Measurements from ENCODE around the gene KLHL36.

KLHL36 gene

DNA sequence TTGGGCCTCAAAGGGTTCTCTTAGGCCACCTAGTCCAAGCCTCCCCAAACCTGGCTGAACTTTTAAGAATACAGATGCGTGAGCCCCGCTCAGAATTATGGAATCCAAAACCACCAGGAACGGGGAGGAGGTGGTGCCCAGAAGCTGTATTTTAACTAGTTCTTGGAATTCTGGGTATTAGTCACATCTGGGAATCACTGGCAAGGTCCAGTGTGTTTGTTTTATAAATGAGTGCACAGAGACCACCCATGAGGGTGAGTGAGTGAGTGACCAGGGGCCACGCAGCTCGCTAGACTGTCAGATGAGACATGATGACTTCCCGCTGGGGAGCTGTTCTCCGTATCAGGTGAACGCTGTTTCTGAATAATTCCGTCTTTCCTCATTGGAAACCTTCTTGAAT lies 14.2 kb downstream of the KLHL36 start:
- no peaks in the 10 kb centered on the region for H3K9me3 ChIP-seq (ENCODE audit: control insufficient read depth in 1 of 2, low read length in 2 of 2)
- H3K27ac ChIP-seq (ENCODE audit: low read length), result no peak overlapping the region
- H3K4me1 ChIP-seq (ENCODE audit: control insufficient read depth in 1 of 2, insufficient read depth in 2 of 2, low read length in 2 of 2), result peaks cover 0 to 3% of the 10 kb centered on the region in 2 donors
- H3K36me3 ChIP-seq (ENCODE audit: control insufficient read depth in 1 of 2, insufficient read depth in 2 of 2, low read length in 2 of 2), result peaks cover 59 to 81% of the 10 kb centered on the region in 2 donors
- no peaks in the 10 kb centered on the region for H3K27me3 ChIP-seq (ENCODE audit: low read depth, low read length)
- no peak overlapping the region for H3K4me3 ChIP-seq (ENCODE audit: low read depth in 1 of 2, low read length in 2 of 2)

DNA sequence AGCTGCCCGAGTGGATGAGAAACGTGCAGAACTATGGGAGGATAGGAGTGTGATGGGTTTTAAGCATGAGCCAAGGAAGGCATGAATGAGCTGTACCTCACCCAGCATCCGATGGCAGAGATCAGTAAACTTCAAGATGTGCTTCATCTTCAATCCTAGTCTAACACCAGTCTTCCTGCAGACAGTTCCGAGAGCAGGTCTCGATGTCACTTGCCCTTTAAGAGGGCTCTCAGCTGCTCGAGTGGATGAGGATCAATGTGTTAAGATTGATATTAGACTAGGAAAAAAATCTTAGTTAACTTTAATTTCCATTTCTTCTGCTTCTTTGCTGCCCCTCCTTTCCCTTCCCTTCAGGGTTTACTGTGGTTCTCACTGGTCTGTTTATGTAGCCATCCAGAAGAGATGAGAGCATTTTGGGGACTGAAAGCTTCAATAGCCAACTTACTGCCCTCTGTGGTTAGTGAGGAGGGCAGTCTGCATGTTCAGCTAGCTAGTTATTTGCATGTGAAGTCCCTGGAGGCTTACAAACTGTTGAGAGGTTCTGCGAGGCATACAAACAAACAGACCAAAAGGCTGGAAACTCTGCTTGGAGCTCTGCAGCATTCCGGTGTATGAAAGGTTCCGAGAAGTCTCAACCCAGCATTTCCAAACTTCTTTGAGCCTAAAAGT lies 15.3 kb downstream of the KLHL36 start:
- peaks cover 0 to 8% of the 10 kb centered on the region in 2 donors for H3K4me1 ChIP-seq (ENCODE audit: control insufficient read depth in 1 of 2, insufficient read depth in 2 of 2, low read length in 2 of 2)
- no peak overlapping the region for H3K27ac ChIP-seq (ENCODE audit: low read length)
- H3K27me3 ChIP-seq (ENCODE audit: low read depth, low read length), result no peaks in the 10 kb centered on the region
- no peak overlapping the region for H3K4me3 ChIP-seq (ENCODE audit: low read depth in 1 of 2, low read length in 2 of 2)
- no peaks in the 10 kb centered on the region for H3K9me3 ChIP-seq (ENCODE audit: control insufficient read depth in 1 of 2, low read length in 2 of 2)
- peaks cover 50 to 77% of the 10 kb centered on the region in 2 donors for H3K36me3 ChIP-seq (ENCODE audit: control insufficient read depth in 1 of 2, insufficient read depth in 2 of 2, low read length in 2 of 2)

DNA sequence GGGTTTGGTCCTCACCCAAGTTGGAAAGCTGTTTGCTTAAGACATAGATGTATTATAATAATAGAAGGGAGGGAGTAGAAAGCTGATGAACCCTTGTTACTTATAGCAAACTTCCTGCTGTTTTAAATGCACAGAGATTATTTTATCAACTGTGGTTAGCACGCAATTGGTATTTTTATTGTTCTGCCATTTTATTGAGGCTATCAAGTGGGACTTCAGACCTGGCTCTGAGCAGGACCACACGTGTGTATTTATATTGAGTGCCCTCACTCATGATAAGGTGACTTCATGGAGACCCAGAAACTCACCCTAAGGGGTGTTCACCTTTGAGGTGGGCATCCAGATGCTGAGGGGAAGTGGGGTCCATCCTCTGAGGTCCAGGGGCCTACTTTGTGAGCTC lies 17.0 kb downstream of the KLHL36 start:
- Histone ChIP-seq H3K4me3 (ENCODE audit: low read depth in 1 of 2, low read length in 2 of 2) (no peak overlapping the region), H3K9me3 (ENCODE audit: control insufficient read depth in 1 of 2, low read length in 2 of 2) (no peaks in the 10 kb centered on the region), H3K36me3 (ENCODE audit: control insufficient read depth in 1 of 2, insufficient read depth in 2 of 2, low read length in 2 of 2) (peaks cover 35 to 61% of the 10 kb centered on the region in 2 donors), H3K27me3 (ENCODE audit: low read depth, low read length) (no peaks in the 10 kb centered on the region), H3K4me1 (ENCODE audit: control insufficient read depth in 1 of 2, insufficient read depth in 2 of 2, low read length in 2 of 2) (peaks cover 0 to 8% of the 10 kb centered on the region in 2 donors), H3K27ac (ENCODE audit: low read length) (no peak overlapping the region)

DNA sequence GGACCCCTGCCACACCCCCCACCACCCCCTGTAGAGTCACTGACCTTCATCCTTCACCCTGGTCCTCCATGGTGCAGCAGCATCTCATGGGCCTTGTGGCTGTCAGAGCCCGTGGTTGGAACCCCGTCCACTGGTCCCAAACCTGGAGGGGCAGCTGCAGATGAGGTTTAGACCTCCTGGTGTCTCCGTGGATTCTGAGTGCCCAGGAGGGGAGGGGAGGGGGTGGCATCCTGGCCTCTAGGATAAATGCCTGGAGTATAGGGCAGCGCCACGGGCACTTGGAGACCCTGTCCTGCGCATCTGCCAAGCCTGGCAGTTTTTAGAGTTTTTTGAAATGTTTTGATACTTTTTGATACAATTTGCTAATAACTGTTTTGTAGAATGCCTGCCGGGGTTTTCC lies 17.5 kb downstream of the KLHL36 start:
- no peaks in the 10 kb centered on the region for H3K9me3 ChIP-seq (ENCODE audit: control insufficient read depth in 1 of 2, low read length in 2 of 2)
- peaks cover 32 to 56% of the 10 kb centered on the region in 2 donors for H3K36me3 ChIP-seq (ENCODE audit: control insufficient read depth in 1 of 2, insufficient read depth in 2 of 2, low read length in 2 of 2)
- H3K27ac ChIP-seq (ENCODE audit: low read length), result no peak overlapping the region
- H3K4me3 ChIP-seq (ENCODE audit: low read depth in 1 of 2, low read length in 2 of 2), result no peak overlapping the region
- H3K27me3 ChIP-seq (ENCODE audit: low read depth, low read length), result no peaks in the 10 kb centered on the region
- H3K4me1 ChIP-seq (ENCODE audit: control insufficient read depth in 1 of 2, insufficient read depth in 2 of 2, low read length in 2 of 2), result peaks cover 0 to 8% of the 10 kb centered on the region in 2 donors

DNA sequence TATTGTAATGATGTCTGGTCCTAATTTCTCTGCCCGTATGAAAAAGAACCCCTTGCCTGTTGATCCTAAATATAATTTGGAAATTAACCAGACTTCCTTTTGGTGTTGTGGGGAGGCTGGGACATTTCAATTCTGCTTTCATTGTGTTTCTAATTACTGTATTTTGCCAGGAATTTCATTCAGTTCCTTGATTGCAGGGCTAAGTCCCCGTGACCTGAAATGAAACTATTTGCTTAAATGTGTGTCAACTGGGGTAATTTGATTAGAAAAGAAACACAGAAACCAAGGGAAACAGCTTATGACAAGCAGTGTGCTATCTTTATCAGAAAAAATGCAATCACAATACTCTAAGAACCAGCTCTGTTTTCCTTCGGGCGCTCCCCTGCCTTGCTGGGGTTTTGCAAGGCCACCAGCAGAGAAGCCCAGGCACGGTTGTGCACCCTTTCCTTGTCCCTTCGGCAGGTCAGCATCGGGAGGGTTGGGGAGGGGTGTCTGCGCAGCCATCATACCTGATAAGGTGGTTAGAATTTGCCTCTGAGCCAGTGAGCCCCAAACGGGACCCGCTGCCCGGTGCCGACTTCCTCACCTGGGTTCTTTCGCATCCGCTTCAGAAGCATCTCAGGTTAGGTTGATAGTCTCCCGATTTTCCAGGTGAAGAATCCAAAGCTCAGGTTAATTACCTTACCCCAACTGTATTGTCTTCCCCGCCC lies 19.4 kb downstream of the KLHL36 start:
- H3K4me3 ChIP-seq (ENCODE audit: low read depth in 1 of 2, low read length in 2 of 2), result no peak overlapping the region
- H3K27me3 ChIP-seq (ENCODE audit: low read depth, low read length), result no peaks in the 10 kb centered on the region
- H3K4me1 ChIP-seq (ENCODE audit: control insufficient read depth in 1 of 2, insufficient read depth in 2 of 2, low read length in 2 of 2), result peaks cover 0 to 8% of the 10 kb centered on the region in 2 donors
- H3K9me3 ChIP-seq (ENCODE audit: control insufficient read depth in 1 of 2, low read length in 2 of 2), result no peaks in the 10 kb centered on the region
- H3K36me3 ChIP-seq (ENCODE audit: control insufficient read depth in 1 of 2, insufficient read depth in 2 of 2, low read length in 2 of 2), result peaks cover 14 to 37% of the 10 kb centered on the region in 2 donors
- H3K27ac ChIP-seq (ENCODE audit: low read length), result no peak overlapping the region

DNA sequence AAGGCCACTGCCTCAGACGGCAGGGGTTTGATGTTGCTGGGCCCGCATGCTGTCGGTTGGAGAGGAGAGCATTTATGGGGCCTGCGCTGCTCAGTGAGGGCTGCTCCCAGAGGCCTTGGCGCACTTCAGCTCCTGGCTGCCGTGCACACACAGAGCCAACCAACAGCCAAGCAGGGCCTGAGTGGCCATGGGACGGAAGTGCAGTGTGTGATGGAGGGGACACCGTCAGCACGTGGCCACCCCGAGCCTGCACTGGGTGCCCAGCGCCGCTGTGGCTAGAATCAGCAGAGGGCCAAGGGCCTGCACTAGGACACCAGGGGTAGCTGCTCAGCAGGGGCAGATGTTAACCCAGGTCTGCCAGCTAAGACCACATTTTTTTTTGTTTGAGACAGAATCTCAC lies 21.8 kb downstream of the KLHL36 start:
- Histone ChIP-seq H3K27me3 (ENCODE audit: low read depth, low read length) (no peaks in the 10 kb centered on the region), H3K27ac (ENCODE audit: low read length) (no peak overlapping the region), H3K9me3 (ENCODE audit: control insufficient read depth in 1 of 2, low read length in 2 of 2) (no peaks in the 10 kb centered on the region), H3K36me3 (ENCODE audit: control insufficient read depth in 1 of 2, insufficient read depth in 2 of 2, low read length in 2 of 2) (peaks cover 4 to 16% of the 10 kb centered on the region in 2 donors), H3K4me3 (ENCODE audit: low read depth in 1 of 2, low read length in 2 of 2) (no peak overlapping the region), H3K4me1 (ENCODE audit: control insufficient read depth in 1 of 2, insufficient read depth in 2 of 2, low read length in 2 of 2) (peaks cover 0 to 8% of the 10 kb centered on the region in 2 donors)

DNA sequence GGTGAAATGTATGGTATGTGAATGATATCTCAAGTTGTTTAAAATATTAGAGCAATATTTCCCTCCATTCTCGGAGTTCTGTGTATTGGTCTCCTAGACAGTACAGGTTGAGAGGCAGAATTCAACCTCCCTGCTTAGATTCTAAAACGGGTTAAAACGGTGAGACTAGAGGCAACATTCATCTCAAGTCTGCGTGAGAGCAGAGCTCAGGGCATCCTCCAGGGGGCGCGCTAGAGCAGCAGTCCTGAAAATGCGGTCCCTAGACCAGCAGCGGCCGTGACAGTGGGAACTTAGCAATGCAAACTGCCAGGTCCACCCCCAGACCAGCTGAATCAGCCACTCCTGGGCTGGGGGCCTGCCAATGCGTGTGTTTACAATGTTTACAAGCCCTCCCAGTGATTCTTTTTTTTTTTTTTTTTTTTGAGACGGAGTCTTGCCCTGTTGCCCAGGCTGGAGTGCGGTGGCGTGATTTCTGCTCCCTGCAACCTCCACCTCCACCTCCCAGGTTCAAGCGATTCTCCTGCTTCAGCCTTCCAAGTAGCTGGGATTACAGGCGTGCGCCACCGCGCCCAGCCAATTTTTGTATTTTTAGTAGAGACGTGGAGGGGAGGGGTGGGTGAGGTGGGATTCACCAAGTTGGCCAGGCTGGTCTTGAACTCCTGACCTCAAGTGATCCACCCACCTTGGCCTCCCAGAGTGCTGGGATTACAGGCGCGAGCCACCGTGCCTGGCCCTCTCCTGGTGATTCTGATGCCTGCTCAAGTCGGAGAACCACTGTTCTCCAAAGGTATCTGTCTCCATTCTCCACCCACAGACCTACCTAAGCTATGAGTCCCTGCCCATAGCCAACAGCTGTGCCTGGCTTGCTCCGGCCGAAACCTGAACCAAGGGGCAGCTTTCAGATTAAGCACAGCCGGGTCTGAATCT lies 24.2 kb downstream of the KLHL36 start:
- Histone ChIP-seq H3K36me3 (ENCODE audit: control insufficient read depth in 1 of 2, insufficient read depth in 2 of 2, low read length in 2 of 2) (peaks cover 0 to 8% of the 10 kb centered on the region in 2 donors), H3K4me1 (ENCODE audit: control insufficient read depth in 1 of 2, insufficient read depth in 2 of 2, low read length in 2 of 2) (peaks cover 0 to 5% of the 10 kb centered on the region in 2 donors), H3K9me3 (ENCODE audit: control insufficient read depth in 1 of 2, low read length in 2 of 2) (no peaks in the 10 kb centered on the region), H3K4me3 (ENCODE audit: low read depth in 1 of 2, low read length in 2 of 2) (no peak overlapping the region), H3K27ac (ENCODE audit: low read length) (no peak overlapping the region), H3K27me3 (ENCODE audit: low read depth, low read length) (no peaks in the 10 kb centered on the region)

DNA sequence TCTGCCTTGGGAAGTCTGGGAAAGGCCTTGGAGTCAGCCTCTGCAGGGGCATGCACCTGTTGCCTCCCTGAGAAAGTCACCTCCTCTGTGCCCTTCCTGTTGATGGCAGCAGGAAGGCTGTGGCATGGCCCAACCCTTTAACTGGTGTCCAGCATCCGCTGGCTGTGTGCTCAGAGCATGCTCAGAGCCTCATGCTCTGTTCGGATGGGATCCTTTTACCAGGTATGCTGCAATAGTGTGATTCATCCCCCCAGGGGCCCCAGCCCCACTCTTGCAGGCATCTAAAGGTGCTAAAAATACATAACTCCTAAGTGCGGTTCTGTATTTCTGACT lies 24.9 kb downstream of the KLHL36 start:
- Histone ChIP-seq H3K36me3 (ENCODE audit: control insufficient read depth in 1 of 2, insufficient read depth in 2 of 2, low read length in 2 of 2) (peaks cover 0 to 5% of the 10 kb centered on the region in 2 donors), H3K27ac (ENCODE audit: low read length) (no peak overlapping the region), H3K9me3 (ENCODE audit: control insufficient read depth in 1 of 2, low read length in 2 of 2) (no peaks in the 10 kb centered on the region), H3K4me1 (ENCODE audit: control insufficient read depth in 1 of 2, insufficient read depth in 2 of 2, low read length in 2 of 2) (no peaks in the 10 kb centered on the region), H3K27me3 (ENCODE audit: low read depth, low read length) (no peaks in the 10 kb centered on the region), H3K4me3 (ENCODE audit: low read depth in 1 of 2, low read length in 2 of 2) (no peak overlapping the region)

DNA sequence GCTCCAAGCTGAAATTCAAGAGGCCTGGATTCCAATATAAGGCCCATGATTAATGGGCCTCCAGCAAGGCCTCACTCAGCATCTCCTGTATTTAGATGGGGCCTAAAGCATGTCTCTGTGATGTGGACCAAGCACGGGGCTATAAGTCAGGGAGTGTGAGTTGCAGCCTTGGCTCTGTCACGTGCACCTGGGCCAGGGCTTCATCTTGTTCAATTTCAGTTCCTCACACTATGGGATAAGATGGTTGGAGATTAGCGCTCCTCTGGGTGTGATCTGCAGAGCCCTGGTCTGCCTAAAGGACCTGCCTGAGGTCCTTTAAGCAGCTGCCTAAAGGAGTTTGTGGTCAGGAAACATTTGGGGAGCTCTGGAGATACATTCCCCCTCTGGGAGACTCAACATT lies 25.2 kb downstream of the KLHL36 start:
- no peaks in the 10 kb centered on the region for H3K27me3 ChIP-seq (ENCODE audit: low read depth, low read length)
- H3K9me3 ChIP-seq (ENCODE audit: control insufficient read depth in 1 of 2, low read length in 2 of 2), result no peaks in the 10 kb centered on the region
- H3K36me3 ChIP-seq (ENCODE audit: control insufficient read depth in 1 of 2, insufficient read depth in 2 of 2, low read length in 2 of 2), result peaks cover 0 to 1% of the 10 kb centered on the region in 2 donors
- H3K4me1 ChIP-seq (ENCODE audit: control insufficient read depth in 1 of 2, insufficient read depth in 2 of 2, low read length in 2 of 2), result no peaks in the 10 kb centered on the region
- H3K4me3 ChIP-seq (ENCODE audit: low read depth in 1 of 2, low read length in 2 of 2), result no peak overlapping the region
- no peak overlapping the region for H3K27ac ChIP-seq (ENCODE audit: low read length)

DNA sequence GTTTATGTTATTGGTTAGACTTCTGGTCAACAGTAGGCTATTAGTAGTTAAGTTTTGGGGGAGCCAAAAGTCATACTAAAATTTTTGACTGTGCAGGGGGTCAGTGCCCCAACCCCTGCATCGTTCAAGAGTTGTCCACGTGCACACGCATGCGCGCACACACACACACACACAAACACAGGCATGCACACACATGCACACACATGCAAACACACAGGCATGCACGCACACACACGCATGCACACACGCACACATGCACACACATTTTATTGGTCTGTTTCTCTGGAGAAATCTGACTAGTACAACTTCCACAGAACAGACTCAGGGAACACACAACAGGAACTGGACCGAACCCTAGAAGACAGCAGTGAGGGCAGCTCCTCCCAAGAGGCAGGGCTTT lies 27.1 kb downstream of the KLHL36 start:
- H3K27ac ChIP-seq (ENCODE audit: low read length), result no peak overlapping the region
- H3K9me3 ChIP-seq (ENCODE audit: control insufficient read depth in 1 of 2, low read length in 2 of 2), result no peaks in the 10 kb centered on the region
- H3K36me3 ChIP-seq (ENCODE audit: control insufficient read depth in 1 of 2, insufficient read depth in 2 of 2, low read length in 2 of 2), result no peaks in the 10 kb centered on the region
- H3K27me3 ChIP-seq (ENCODE audit: low read depth, low read length), result no peaks in the 10 kb centered on the region
- no peaks in the 10 kb centered on the region for H3K4me1 ChIP-seq (ENCODE audit: control insufficient read depth in 1 of 2, insufficient read depth in 2 of 2, low read length in 2 of 2)
- H3K4me3 ChIP-seq (ENCODE audit: low read depth in 1 of 2, low read length in 2 of 2), result no peak overlapping the region

DNA sequence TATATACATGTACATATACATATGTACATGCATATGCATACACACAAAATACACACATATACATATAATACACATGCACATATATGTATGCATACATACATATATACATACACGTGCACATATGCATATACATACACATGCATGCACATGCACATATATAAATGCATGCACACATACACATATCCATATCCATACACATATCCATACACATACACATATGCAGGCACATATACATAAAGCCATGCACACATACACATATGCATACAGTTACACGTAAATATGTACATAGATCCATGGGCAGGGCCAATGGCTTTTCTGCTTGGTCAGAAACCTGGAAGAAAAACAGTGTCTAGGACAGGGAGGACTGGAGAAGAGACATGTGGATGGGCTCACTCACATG lies 27.6 kb downstream of the KLHL36 start:
- Histone ChIP-seq H3K27ac (ENCODE audit: low read length) (no peak overlapping the region), H3K9me3 (ENCODE audit: control insufficient read depth in 1 of 2, low read length in 2 of 2) (no peaks in the 10 kb centered on the region)

More for the DNA sequence above, 27.6 kb downstream of the KLHL36 start:
- Histone ChIP-seq H3K36me3 (ENCODE audit: control insufficient read depth in 1 of 2, insufficient read depth in 2 of 2, low read length in 2 of 2) (no peaks in the 10 kb centered on the region), H3K4me3 (ENCODE audit: low read depth in 1 of 2, low read length in 2 of 2) (no peak overlapping the region), H3K4me1 (ENCODE audit: control insufficient read depth in 1 of 2, insufficient read depth in 2 of 2, low read length in 2 of 2) (no peaks in the 10 kb centered on the region), H3K27me3 (ENCODE audit: low read depth, low read length) (no peaks in the 10 kb centered on the region)
